Eye (tissue), 1 donor: ENCODE results near the gene TRAIP.
A peak's percentile ranks its signal among the peaks of the same experiment; 100 is the strongest.
"Not testable (repeated sequence)": the region's sequence is repeated elsewhere in the genome, so short reads cannot be mapped to it uniquely, and the experiment has no call there.

Experiments used
- DNase-seq: peaks from one replicate; pipeline ENCODE4 v3.0.0-alpha.2; 2015

TRAIP gene, protein sequence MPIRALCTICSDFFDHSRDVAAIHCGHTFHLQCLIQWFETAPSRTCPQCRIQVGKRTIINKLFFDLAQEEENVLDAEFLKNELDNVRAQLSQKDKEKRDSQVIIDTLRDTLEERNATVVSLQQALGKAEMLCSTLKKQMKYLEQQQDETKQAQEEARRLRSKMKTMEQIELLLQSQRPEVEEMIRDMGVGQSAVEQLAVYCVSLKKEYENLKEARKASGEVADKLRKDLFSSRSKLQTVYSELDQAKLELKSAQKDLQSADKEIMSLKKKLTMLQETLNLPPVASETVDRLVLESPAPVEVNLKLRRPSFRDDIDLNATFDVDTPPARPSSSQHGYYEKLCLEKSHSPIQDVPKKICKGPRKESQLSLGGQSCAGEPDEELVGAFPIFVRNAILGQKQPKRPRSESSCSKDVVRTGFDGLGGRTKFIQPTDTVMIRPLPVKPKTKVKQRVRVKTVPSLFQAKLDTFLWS

DNA sequence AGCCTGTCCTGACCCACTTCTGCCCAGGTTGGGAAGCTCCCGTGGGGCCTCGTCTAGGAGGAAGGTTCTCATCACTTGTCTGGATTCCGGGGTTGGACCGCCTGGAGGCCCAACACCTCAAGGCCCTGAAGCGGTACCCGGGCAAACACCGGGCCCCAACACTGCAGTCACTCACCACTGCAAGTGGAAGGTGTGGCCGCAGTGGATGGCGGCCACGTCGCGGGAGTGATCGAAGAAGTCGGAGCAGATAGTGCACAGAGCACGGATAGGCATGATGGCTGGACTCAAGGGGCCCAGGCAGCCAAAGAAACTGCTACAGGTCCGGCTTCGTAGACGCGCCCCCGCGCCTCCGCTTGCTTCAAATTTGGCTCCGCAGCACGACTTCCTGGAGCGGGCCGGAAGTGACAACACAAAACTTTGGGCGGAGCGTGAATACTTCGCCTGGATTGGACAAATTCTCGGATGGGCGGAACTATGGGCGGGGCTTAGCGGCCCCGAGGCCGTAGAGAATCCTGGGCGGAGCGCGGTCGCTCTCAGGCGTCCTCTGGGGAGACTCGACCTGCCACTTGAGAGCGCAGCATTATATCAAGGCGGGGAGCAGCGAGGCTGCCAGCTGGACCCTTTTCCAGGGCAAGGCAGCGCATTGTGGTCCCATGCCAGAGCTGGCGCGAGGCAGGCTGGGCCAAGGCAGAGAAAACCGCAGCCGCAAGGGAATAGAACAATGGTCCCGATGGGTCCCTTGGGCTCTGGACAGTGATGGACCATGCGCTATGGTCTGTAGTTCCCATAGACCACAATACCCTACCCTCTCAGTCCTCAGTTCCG lies at the start of gene TRAIP:
TSS of gene TRAIP (minus strand) at position 384 of the 825 bp plus-strand sequence. CDS start at position 273, 111 bp downstream.
- DNase-seq: peak; percentile 99

DNA sequence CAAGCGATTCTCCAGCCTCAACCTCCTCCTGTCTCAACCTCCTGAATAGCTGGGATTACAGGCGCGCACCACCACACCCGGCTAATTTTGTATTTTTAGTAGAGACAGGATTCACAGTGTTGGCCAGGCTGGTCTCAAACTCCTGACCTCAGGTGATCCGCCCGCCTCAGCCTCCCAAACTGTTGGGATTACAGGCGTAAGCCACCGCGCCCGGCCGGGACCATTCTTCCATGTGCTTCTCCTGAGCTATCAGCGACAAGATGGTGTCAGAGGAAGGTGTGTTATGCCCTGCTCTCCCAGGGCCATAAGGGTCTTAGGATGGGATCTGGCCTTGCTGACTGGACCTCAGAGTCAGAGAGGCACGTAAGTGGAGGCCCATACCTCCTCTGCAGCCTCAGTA lies 48.1 kb upstream of the TRAIP start:
- not testable (repeated sequence) for DNase-seq

DNA sequence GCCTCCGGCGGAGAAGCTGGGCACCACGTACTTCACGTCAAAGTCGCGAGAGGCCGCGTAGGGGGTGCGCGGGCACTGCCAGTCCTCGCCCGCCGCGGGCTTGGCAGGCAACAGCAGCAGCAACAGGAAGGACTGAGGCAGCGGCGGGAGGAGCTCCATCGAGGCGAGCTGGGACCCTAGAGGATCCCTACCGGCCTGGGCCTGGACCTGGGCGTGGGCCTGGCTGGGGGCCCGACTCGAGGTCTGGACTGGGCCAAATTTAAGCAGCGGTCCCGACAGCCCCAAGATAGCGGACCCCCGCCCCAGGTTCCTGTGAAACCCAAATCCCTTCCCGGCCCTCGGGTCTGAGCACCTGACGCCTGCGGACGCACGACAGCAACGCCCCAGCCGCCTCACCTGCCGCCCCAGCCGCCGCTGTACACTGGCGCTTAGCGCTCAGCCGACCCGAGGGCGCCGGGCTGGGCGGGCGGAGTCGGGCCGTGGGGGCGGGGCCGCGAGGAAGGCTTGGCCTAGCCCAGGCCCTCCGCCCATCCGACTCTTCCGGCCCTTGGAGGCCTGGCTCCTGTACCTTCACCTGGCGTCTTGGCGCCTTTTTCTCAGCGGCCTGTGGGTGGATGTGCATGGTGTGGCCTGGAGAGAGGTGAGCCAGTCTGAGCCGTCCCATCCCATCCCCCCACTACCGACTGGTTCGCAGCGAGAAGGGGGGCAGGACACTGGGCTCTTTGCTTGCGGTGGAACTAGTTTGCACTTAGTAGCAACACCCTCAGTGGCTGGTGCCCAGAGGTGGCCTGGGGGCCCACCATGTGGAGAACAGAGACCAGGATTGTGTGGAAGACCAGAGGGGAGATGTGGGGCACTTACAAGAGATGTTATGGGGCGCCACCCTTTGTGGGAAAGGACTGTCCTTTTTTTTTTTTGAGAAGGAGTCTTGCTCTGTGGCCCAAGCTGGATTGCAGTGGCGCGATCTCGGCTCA lies 47.4 kb upstream of the TRAIP start, which contains the start of gene MST1R:
TSS of gene MST1R (minus strand) at position 423 of the 974 bp plus-strand sequence. CDS start at position 159, 264 bp downstream.
- DNase-seq: peak; percentile 70

DNA sequence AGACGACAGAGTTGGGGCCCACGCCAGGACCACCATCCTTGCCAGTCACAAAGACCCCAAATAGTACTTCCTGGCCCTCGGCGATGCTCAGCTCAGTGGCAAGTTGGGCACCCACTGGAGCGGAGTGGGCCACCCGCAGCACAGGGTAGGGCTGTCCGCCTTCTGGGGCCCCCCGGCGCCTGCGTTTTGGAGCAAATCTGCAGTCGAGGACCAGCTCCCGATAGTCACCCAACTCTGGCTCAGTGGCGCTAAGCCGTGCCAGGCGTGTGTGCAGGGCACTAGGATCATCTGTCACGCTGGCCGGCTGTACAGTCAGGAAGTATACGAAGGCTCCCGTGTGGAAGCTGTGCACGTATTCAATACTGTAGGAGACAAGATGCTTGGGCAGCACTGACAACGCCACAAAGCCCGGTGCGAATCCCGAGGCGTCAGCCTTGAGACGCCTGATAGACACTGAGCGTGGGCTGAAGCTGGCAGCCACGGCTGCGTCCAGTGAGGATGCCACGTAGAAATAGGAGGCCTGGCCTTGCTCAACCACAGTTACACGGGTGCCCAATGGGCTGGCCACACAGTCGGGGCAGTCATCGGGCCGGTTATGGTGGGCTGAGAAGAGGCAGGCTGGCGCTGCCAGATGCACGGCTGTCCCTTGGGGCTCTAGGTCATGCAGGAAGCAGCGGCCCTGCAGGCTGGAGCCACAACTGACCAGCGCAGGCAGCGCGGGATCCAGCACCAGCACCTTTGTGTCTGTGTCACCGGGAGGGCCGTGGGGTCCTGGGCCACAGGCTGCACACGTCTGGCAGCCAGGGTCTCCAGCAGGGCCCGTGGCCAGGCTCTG lies 46.4 kb upstream of the TRAIP start:
- no peak for DNase-seq

DNA sequence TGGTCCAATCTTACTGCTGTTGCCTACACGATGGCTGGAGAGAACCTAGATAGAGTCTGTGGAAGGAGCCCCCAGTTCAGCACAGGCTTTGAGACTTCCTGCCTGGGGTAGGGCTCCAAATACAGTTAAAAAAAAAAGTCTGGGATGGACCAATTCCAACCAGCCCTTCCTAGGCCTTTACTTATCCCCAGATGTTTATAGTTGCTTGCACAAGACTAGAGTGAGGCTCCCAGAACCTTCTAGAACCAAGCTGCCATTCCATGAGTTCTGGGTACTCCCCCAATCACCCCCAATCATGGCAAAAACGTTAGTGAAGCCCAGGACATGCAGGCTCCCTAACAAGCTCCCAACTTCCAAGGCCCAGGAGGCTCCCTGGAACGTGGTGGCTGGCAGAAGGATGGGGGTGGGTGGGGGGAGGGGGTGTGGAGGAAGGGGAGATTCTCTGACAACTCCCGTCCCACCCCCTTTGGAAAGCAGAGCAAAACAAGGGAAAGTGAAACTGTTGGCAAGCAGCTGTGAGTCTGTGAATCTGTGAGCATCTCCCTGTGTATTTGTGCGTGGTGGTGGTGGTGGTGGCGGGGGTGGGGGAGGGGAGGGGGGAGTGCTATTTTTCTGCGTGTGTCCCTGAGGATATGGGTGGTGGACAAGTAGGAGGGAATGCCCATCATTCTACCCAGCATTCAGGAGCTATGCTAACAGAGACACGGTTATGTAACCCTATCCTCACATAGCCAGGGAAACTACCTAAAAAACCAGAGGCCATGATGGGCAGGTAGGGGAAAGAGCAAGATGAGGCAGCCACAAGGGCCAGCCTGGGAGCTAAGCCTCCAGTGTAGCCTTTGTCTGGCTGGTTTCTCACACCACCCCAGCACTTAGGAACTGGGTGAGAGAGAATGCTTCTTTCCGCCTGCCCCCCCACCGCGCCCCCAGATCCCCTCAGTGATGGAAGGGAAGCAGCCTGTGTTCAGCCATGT lies 45.3 kb upstream of the TRAIP start:
- DNase-seq: no peak

DNA sequence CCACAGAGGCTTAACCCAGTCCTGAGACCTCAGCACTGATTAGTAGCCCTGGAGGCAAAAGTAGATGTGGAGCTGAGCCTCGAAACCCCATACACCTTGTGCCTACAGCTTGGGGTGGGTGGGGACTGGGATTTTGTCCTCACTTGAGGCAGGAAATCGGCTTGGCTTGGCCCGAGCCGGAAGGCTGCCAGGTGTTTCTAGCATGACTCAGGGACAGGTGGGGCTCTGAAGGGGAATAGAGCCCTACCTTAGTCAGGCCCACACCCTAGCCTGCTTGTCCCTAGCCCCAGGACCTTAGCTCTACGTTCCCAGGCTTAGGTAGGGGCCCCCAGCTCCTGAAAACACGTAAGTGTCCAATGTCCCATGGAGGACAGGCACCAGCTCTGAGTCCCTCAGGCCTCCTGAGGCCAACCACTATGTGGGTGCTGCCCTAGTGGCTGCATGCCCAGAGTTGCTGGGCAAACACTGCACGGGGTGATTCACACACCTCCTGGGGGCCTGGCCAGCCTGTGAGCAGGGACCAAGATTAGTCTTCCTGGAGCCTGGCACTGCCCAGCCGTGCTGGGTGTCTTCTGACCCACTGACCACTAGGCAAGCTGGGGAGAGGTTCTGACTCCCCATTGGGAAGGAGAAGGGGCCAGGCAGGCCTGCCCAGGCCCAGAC lies 44.3 kb upstream of the TRAIP start:
- DNase-seq: no peak

DNA sequence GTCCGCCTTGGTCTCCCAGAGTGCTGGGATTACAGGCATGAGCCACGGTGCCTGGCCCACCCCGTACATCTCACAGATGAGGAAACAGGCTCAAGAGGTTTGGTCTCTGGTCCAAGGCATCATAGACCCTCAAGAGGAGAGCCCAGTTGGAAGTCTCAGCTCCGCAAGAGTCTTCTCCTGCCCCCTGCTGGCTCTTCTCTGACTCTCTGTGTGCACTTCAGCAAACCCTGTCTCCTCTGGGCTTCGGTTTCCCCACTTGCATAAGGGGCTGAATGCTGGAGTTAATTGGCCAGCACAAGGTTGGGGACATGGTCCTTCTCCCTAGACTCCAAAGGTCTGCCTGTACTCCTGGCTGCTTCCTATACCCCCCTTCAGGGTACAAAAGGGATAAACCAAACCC lies 43.5 kb upstream of the TRAIP start:
- DNase-seq: peak; percentile 46

DNA sequence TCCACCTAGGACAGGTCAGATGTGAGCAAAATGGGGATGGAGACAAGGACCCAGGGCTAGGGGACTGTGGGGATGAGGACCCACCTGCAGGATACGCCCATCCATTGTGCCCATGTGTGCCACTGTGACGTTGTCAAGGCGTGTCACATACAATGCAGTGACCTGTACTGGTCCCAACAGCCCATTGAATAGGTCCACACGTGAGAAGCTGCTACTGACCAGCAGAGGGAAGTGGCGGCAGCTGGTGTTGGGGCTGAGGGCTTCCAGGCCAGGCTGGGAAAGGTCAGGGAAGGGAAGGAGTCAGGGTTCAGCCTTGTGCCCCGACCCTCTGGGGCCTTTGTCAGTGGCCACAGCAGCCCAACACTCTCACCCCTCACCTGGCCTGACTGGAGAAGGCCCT lies 42.6 kb upstream of the TRAIP start:
- DNase-seq: no peak

DNA sequence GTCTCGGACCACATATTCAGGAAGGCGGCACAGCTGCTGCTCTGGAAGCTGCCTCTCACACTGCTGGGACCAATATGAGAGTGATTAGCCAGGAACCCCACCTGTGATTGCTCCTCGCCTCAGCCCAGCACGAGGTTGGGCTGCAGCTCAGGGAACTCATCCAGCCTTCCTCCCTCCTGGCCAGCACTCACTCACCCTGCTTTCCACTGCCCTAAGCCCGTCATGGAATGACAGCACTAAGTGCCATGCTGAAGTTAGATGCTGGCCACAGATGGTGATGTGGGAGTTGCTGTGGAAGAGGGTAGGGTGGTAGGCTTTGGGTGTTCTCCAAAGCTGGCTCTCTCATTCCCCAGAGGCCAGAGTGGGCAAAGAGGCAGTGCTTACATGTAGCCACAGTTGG lies 40.0 kb upstream of the TRAIP start:
- DNase-seq: no peak

DNA sequence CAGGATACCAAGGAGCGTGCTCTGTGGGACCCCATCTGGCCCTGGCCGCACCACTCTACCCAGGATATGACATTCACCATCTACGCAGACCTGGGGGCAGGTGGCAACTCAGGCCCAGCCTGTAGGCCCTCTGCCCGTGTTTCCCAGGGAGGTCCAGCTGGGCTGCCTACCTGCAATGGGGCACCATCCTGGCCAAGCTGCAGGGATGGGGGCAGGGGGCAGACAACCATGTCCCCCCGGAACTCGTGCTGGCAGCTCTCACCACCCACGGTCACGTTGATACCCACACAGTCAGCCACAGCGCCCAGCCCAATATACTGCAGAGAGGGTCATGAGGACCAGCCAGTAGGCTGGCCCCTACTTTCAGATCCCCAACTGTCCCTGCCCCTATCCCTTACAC lies 39.4 kb upstream of the TRAIP start:
- no peak for DNase-seq

DNA sequence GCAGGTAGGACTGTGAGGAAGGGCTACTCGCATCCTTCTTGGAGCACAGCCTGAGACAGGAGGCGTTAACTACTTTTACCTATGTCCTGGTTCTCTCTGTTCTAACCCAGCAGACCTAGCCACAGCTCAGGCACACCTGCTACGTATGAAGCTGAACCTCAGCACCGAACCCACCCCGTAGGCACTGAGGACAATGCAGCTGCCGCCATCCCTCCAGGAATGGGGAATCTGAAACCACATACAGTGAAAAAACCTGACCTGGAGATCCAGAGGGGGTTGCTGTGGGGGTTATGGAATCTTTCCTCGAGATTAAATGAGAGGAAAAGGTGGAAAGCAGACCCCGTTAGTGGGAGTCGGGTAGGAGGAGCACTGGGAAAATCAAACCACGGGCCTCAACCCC lies 32.9 kb upstream of the TRAIP start:
- DNase-seq: no peak

DNA sequence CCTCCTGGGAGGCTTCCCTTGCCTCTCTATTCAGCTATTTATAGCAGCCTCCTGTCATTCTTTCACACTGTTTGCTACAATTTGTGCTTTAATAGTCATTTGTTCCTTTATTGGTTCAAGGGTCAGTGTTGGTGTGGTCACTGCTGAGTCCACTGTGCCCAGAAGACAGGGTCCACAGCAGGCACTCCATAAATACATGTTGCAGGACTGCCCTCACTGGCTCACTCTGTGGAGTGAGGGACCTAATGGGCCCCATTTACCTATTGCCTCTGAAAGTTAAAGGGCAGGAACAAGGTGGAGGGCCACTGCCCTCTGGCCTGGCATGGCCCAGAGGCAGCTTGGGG lies 30.5 kb upstream of the TRAIP start:
- no peak for DNase-seq

DNA sequence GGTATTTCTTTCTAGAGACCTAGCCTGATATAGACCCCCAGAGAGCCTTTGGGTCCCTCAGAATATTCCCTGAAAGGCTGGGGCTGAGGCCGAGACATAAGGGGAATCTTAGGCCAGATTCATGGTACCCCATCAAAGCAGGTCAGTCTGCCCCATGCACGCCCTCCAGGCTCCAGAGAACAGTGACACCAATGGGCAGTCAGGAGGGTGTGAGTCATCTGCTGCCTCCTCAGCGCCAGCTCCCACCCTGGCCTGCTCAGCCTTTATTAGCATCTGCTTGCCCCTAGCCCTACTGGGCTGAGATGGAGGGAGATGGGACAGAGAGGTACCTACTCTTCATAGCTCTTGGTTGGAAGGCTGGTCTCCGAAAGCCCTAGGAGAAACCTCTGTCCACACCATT lies 27.6 kb upstream of the TRAIP start:
- no peak for DNase-seq

DNA sequence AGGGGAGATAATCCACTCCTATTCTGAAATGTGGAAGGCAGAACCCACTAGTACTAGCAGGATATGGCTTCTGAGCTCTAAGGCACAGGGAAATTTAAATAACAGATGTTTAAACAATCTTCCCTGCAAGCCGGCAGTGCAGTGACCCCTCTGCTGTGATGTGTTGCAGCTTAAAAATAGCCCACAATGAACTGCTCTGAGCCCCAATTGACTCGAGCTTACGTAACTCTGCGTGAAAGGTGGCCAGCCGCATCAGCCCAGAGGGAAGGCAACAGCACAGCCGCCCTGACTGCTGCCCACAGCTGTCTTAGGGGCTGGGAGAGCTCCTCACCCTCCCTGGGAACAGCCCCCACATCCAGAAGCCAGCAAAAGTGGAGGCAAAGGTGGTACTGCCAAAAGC lies 25.8 kb upstream of the TRAIP start:
- DNase-seq: no peak

DNA sequence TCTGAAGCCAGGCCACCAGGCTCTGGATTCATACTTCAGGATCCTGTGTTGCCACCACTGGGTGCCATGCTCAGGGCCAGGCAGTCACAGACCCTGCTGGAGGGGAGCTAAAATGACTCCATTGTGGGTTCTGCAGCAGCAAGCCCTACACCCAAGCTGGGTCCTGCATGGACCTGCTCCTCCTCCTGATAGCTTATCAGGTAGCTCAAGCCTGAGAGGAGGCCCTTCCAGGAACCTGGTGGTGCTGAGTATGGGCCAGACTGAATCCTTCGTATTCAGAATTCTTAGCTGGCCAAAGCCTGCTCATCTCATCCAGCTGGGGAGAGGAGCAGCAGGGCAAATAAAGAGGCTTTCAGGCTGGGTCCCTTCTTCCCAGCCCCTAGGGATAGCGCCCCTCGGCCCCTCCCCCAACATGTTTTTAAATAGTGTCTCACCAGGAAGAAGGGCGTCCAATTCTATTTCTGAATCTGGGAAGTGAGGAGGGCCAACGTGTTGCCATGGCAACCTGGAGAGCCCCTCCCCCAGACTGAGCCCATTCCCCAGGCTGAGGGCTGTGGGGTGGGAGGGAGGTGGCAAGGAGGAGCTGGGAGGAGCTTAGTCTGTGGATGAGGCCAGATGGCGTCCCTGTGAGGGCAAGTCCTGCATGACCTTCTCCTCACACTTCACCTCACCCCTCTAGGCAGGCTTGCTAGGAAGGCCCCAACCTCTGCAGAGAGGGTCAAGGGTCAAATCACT lies 24.4 kb upstream of the TRAIP start:
- peak; percentile 87 for DNase-seq

DNA sequence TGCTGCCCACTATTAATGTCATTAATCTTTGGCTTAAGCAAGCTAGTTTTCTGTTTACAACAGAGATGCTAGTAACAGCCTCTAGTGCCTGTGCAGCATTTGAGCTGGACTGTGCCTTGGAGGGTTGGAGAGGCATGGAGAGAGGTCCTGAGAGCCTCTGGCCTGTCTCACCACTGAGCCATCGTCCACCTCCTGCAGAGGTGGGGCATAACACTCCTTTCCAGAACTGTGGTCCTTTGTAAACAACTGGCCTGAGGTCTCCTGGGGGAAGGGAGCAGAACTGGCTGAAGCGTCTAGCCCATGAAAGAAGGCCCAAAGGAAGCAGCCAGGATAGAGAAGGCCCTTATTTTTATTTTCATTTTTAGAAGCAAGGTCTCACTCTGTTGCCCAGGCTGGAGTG lies 23.4 kb upstream of the TRAIP start:
- DNase-seq: no peak

DNA sequence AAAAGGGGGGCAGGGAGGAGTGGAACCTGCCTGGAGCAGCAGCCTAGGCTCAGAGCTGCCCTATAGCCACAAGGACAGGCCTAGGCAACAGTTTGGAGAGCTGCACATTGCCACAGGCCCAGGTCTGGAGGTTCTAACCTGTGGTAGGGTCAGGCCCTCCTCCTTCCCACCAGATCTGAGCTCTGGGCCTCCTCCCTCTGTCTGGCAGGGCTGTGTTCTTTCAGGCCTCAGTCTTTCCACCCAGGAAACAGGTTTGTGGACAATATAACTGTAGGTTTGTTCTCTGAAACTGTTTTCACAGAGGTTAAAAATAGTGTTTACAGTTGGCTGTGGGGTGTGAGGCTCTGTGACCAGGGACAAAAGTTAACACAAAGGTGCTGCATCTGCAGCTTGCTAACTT lies 22.3 kb upstream of the TRAIP start:
- DNase-seq: no peak

DNA sequence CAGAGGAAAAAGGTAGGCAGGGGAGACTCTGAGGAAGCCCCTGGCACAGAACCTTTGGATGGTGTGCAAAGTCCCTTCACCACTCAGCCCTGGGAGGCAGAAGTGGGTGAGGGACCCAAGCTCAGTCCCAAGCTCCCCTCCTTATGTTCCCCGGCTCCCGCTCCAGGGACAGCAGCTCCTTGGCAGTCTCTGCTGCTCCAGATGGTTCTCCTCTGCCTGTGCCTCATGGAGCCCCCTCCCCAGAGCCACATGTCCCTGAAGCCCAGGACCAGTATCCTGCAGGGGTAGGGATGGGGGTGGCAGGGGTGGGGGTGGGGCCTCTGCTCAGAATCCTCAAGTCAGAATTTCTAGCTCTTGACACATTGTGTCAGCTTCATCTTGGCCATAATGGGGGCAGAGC lies 21.4 kb upstream of the TRAIP start:
- peak; percentile 63 for DNase-seq

DNA sequence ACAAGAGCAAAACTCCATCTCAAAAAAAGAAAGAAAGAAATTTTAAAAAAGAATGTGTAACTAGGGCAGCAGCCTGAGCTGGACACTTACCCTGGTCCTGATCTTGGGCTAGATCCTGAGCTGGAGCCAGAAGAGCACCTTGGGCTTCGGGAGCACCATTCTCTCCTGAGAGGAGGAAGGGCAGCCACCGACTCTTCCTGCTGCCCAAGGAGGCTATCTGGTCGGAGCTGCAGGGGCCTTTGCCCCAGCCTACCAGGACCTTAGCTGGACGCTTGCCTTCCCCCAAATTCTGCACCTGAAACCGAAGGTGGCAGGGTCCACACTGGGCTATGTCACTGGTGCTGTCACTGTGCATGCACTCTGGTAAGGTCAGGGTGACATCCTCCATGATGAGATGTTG lies 20.2 kb upstream of the TRAIP start:
- no peak for DNase-seq
